Bronchial epithelial cell (primary cell): ENCODE data around the gene ASB4. TPM values are rescaled to one million over a fixed set of nuclear protein-coding genes. Genes with fewer than 3 reads are reported as not detected.

Experiments
- DNase-seq: peaks from one replicate; pipeline ENCODE4 v3.0.0-alpha.2; 2010; ENCODE audit warnings: low read depth
- FAIRE-seq: peaks from 2 replicates; lab custom pipeline; 2011; peaks lifted over from hg19 to GRCh38; lab: Jason Lieb, UNC
- H3K27me3 ChIP-seq: 2 replicates; pipeline ENCODE4 v1.5.1; 2011; ENCODE audit warnings: low read length; ENCODE audit not compliant: control insufficient read depth, insufficient read depth
- H3K36me3 ChIP-seq: 2 replicates; pipeline ENCODE4 v1.5.1; 2011; ENCODE audit warnings: low read length; ENCODE audit not compliant: control insufficient read depth, insufficient read depth
- H3K4me3 ChIP-seq: 2 replicates; pipeline ENCODE4 v1.5.1; 2011; ENCODE audit warnings: mild to moderate bottlenecking, low read depth, low read length, control low read depth
- CTCF ChIP-seq: IDR thresholded peaks from 2 replicates; pipeline ENCODE4 v1.5.1; 2011; ENCODE audit warnings: mild to moderate bottlenecking, moderate library complexity, low read length, control low read depth, inconsistent platforms; ENCODE audit not compliant: insufficient read depth, severe bottlenecking
- total RNA-seq: library from RNA; depleted of rRNA; stranded (reverse); fragments of >200 nt; gene quantifications from 2 replicates; pipeline ENCODE4 v1.2.1, GENCODE V29; 2014

The ASB4 gene
- total RNA-seq, 1 donor from 2014 or later = under 0.01 TPM

- Histone ChIP-seq H3K36me3 (no peaks in the 10 kb centered on the region), H3K4me3 (no peak overlapping the region), H3K27me3 (peaks cover 4% of the 10 kb centered on the region)
- FAIRE-seq (no peak), DNase-seq (no peak)
- no peak for TF ChIP-seq CTCF
Observed at GRCh38 chr7:95531605-95532219, 46.0 kb downstream of the ASB4 start.

- H3K36me3 ChIP-seq = no peaks in the 10 kb centered on the region
- FAIRE-seq (no peak), DNase-seq (no peak)
- peaks cover 5% of the 10 kb centered on the region for H3K27me3 ChIP-seq
- no peak overlapping the region for H3K4me3 ChIP-seq
- no peak for TF ChIP-seq CTCF
Observed at GRCh38 chr7:95534796-95535195, 49.1 kb downstream of the ASB4 start.

- Histone ChIP-seq H3K36me3 (no peaks in the 10 kb centered on the region), H3K4me3 (no peak overlapping the region), H3K27me3 (peaks cover 5% of the 10 kb centered on the region)
- DNase-seq = no peak
- TF ChIP-seq CTCF = no peak
- no peak for FAIRE-seq
Observed at GRCh38 chr7:95535662-95536061, 49.9 kb downstream of the ASB4 start.

GRCh38 chr7:95536656-95537311, 51.0 kb downstream of the ASB4 start:
- Histone ChIP-seq H3K27me3 (peaks cover 5% of the 10 kb centered on the region), H3K36me3 (no peaks in the 10 kb centered on the region), H3K4me3 (no peak overlapping the region)
- FAIRE-seq (no peak), DNase-seq (no peak)
- no peak for TF ChIP-seq CTCF

- Histone ChIP-seq H3K4me3 (no peak overlapping the region), H3K36me3 (no peaks in the 10 kb centered on the region), H3K27me3 (peaks cover 5% of the 10 kb centered on the region)
- TF ChIP-seq CTCF = no peak
- no peak for FAIRE-seq
- DNase-seq = no peak
Observed at GRCh38 chr7:95537468-95537867, 51.7 kb downstream of the ASB4 start.
